SU-DHL-6 (cell line): ENCODE data around the gene PTPN1.

Experiments
- H2AFZ ChIP-seq: fragments of 200-600 bp; sonication (generic); 2 replicates; pipeline ENCODE4 v1.6.1; 2014; ENCODE audit warnings: low read depth, mild to moderate bottlenecking, moderate library complexity, mixed read lengths, antibody characterized with exemption, low read length; ENCODE audit not compliant: severe bottlenecking
- H3F3A ChIP-seq: fragments of 200-600 bp; shearing (Covaris generic); 2 replicates; pipeline ENCODE4 v1.6.0; 2016; ENCODE audit warnings: antibody characterized with exemption, mild to moderate bottlenecking; ENCODE audit not compliant: insufficient read depth
- H3K27ac ChIP-seq: fragments of 200-600 bp; sonication (generic); 2 replicates; pipeline ENCODE4 v1.5.1; 2016; ENCODE audit warnings: low read depth, mild to moderate bottlenecking, low read length, moderate library complexity, mixed read lengths
- H3K27me3 ChIP-seq: fragments of 200-600 bp; sonication (generic), shearing (Covaris generic); 2 replicates; pipeline ENCODE4 v1.6.0; 2014; ENCODE audit warnings: mild to moderate bottlenecking, low read length
- H3K36me3 ChIP-seq: fragments of 200-600 bp; sonication (generic); 2 replicates; pipeline ENCODE4 v1.6.1; 2014; ENCODE audit warnings: mild to moderate bottlenecking, low read length, mixed read lengths
- H3K4me2 ChIP-seq: fragments of 300-600, 200-600 bp; shearing (Covaris generic), sonication (generic); 2 replicates; pipeline ENCODE4 v1.6.0; 2014; ENCODE audit warnings: low read length, low read depth, mild to moderate bottlenecking; ENCODE audit not compliant: poor library complexity, severe bottlenecking
- H3K4me3 ChIP-seq: fragments of 200-600 bp; sonication (generic); 2 replicates; pipeline ENCODE4 v1.5.1; 2014; ENCODE audit warnings: antibody characterized with exemption, low read length, mild to moderate bottlenecking, mixed read lengths; ENCODE audit not compliant: insufficient read depth, poor library complexity, severe bottlenecking
- H3K79me2 ChIP-seq: fragments of 200-600 bp; sonication (generic); 2 replicates; pipeline ENCODE4 v1.6.1; 2014; ENCODE audit warnings: mild to moderate bottlenecking, low read length, moderate library complexity; ENCODE audit not compliant: insufficient read depth
- H3K9ac ChIP-seq: fragments of 200-600 bp; sonication (generic); 2 replicates; pipeline ENCODE4 v1.7.0; 2014; ENCODE audit warnings: mild to moderate bottlenecking, low read length
- H3K9me2 ChIP-seq: fragments of 200-600 bp; sonication (generic); replicated peaks from 2 replicates; pipeline ENCODE4 v1.6.1; 2014; ENCODE audit warnings: low read length; ENCODE audit not compliant: insufficient read depth
- H3K9me3 ChIP-seq: fragments of 200-600 bp; sonication (generic); 2 replicates; pipeline ENCODE4 v1.6.1; 2014; ENCODE audit warnings: low read length, mixed read lengths; ENCODE audit not compliant: insufficient read depth
- H4K20me1 ChIP-seq: fragments of 200-600 bp; sonication (generic); 2 replicates; pipeline ENCODE4 v1.6.1; 2014; ENCODE audit warnings: low read depth, mild to moderate bottlenecking, antibody characterized with exemption, low read length, moderate library complexity, mixed read lengths
- EZH2phosphoT487 ChIP-seq: fragments of 200-600 bp; sonication (generic), shearing (Covaris generic); conservative IDR thresholded peaks from 2 replicates; pipeline ENCODE4 v1.6.1; 2018; ENCODE audit warnings: mild to moderate bottlenecking, antibody characterized with exemption, low read length, moderate library complexity, mixed read lengths
- TF ChIP-seq, protein P1 (sequence below): fragments of 200-600 bp; sonication (generic); IDR thresholded peaks from one replicate; pipeline ENCODE4 v1.5.1; 2017; ENCODE audit warnings: antibody characterized with exemption, mild to moderate bottlenecking, low read length, moderate library complexity; ENCODE audit not compliant: insufficient read depth, poor library complexity, severe bottlenecking

The PTPN1 gene

GRCh38 chr20:50467718-50468356, 42.3 kb upstream of the PTPN1 start:
- no peaks in the 10 kb centered on the region for H4K20me1 ChIP-seq
- no peaks in the 10 kb centered on the region for H3K36me3 ChIP-seq
- no peaks in the 10 kb centered on the region for H3K27me3 ChIP-seq
- no peak overlapping the region for H3K4me2 ChIP-seq
- TF ChIP-seq, protein P1, sequence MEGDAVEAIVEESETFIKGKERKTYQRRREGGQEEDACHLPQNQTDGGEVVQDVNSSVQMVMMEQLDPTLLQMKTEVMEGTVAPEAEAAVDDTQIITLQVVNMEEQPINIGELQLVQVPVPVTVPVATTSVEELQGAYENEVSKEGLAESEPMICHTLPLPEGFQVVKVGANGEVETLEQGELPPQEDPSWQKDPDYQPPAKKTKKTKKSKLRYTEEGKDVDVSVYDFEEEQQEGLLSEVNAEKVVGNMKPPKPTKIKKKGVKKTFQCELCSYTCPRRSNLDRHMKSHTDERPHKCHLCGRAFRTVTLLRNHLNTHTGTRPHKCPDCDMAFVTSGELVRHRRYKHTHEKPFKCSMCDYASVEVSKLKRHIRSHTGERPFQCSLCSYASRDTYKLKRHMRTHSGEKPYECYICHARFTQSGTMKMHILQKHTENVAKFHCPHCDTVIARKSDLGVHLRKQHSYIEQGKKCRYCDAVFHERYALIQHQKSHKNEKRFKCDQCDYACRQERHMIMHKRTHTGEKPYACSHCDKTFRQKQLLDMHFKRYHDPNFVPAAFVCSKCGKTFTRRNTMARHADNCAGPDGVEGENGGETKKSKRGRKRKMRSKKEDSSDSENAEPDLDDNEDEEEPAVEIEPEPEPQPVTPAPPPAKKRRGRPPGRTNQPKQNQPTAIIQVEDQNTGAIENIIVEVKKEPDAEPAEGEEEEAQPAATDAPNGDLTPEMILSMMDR: no peak
- no peak for TF ChIP-seq EZH2phosphoT487
- H3K9me2 ChIP-seq: no peaks in the 10 kb centered on the region
- H3K27ac ChIP-seq: no peak overlapping the region
- no peak overlapping the region for H3K4me3 ChIP-seq
- H3K9me3 ChIP-seq: no peaks in the 10 kb centered on the region
- H3K79me2 ChIP-seq: no peaks in the 10 kb centered on the region
- H2AFZ ChIP-seq: no peak overlapping the region
- no peak overlapping the region for H3K9ac ChIP-seq
- H3F3A ChIP-seq: no peaks in the 10 kb centered on the region

DNA sequence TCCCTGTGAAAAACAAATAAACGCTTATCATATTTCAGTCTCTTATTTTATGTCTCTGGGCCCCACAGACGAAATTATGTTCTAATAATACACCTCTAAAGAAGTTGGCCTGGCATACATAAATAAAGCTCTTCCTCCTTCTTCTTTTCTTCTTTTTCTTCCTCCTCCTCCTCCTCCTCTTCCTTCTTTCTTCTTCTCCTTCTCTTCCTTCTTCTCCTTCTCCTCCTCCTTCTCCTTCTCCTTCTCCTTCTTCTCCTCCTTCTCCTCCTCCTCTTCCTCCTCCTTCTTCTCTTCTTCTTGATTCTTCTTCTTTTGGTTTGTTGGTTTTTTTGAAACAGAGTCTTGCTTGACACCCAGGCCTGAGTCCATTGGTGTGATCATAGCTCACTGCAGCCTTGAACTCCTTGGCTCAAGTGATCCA, 41.8 kb upstream of the PTPN1 start:
- Histone ChIP-seq H3F3A (no peaks in the 10 kb centered on the region), H4K20me1 (no peaks in the 10 kb centered on the region), H3K9me2 (no peaks in the 10 kb centered on the region), H3K4me2 (no peak overlapping the region), H3K9me3 (no peaks in the 10 kb centered on the region), H3K27ac (no peak overlapping the region), H3K36me3 (no peaks in the 10 kb centered on the region), H3K4me3 (no peak overlapping the region), H3K9ac (no peak overlapping the region), H3K79me2 (no peaks in the 10 kb centered on the region), H3K27me3 (no peaks in the 10 kb centered on the region), H2AFZ (no peak overlapping the region)
- no peak for TF ChIP-seq EZH2phosphoT487
- TF ChIP-seq, protein P1: no peak

GRCh38 chr20:50469176-50469723, 40.9 kb upstream of the PTPN1 start:
- H3K9me3 ChIP-seq: no peaks in the 10 kb centered on the region
- no peak overlapping the region for H3K4me3 ChIP-seq
- H3K4me2 ChIP-seq: no peak overlapping the region
- H3F3A ChIP-seq: no peaks in the 10 kb centered on the region
- H3K27ac ChIP-seq: no peak overlapping the region
- H2AFZ ChIP-seq: no peak overlapping the region
- no peak overlapping the region for H3K9ac ChIP-seq
- H4K20me1 ChIP-seq: no peaks in the 10 kb centered on the region
- TF ChIP-seq, protein P1: no peak
- TF ChIP-seq EZH2phosphoT487: no peak
- no peaks in the 10 kb centered on the region for H3K79me2 ChIP-seq
- H3K36me3 ChIP-seq: no peaks in the 10 kb centered on the region
- no peaks in the 10 kb centered on the region for H3K9me2 ChIP-seq
- H3K27me3 ChIP-seq: no peaks in the 10 kb centered on the region
